Measurements from ENCODE around the gene NFE2.

NFE2 gene

DNA sequence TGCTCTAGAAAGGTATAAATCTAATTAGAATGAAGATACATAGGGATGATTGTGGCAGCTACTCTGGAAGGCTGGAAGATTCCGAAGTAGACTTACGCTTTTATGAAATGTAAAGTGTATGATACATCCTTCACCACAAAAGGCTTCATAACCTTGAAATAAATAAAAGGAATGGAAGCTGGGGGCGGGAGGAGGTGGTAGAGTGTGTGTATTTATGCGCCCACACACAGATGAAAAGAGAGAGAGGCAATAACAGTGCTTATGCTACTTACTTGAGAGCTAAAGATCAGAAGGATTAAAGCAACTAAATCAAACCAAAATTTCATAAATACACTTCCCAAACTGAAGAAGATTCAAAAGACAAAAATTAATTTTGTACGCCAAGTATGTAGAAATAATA is 51.3 kb downstream of the NFE2 start:
- no peak for DNase-seq (ENCODE audit: low read depth)

- no peak for DNase-seq (ENCODE audit: low read depth)
Measured at GRCh38 chr12:54246011-54246641, 54.7 kb downstream of the NFE2 start.

All from T follicular helper cell (primary cell).